Endothelial cell (in vitro differentiated cells): ENCODE results near the gene BICDL2. TPM values are rescaled to one million over a fixed set of nuclear protein-coding genes. Genes with fewer than 3 reads are reported as not detected.

Experiments used
- DNase-seq: peaks from one replicate; pipeline ENCODE4 v3.0.0; 2021; ENCODE audit warnings: low spot score
- H3K27ac Mint-ChIP-seq: one replicate; pipeline ENCODE4 v1.8.0; 2021; ENCODE audit warnings: mixed read lengths, inconsistent platforms; ENCODE audit not compliant: unreplicated experiment
- H3K27me3 Mint-ChIP-seq: one replicate; pipeline ENCODE4 v1.8.0; 2021; ENCODE audit warnings: mild to moderate bottlenecking, moderate library complexity, mixed read lengths, inconsistent platforms; ENCODE audit not compliant: unreplicated experiment
- H3K36me3 Mint-ChIP-seq: one replicate; pipeline ENCODE4 v1.8.0; 2021; ENCODE audit warnings: mild to moderate bottlenecking, low read depth, mixed read lengths, inconsistent platforms; ENCODE audit not compliant: unreplicated experiment
- H3K4me1 Mint-ChIP-seq: one replicate; pipeline ENCODE4 v1.8.0; 2021; ENCODE audit warnings: mild to moderate bottlenecking, mixed read lengths, inconsistent platforms; ENCODE audit not compliant: unreplicated experiment
- H3K4me3 Mint-ChIP-seq: one replicate; pipeline ENCODE4 v1.8.0; 2021; ENCODE audit warnings: mild to moderate bottlenecking, mixed read lengths, inconsistent platforms; ENCODE audit not compliant: unreplicated experiment
- H3K9me3 Mint-ChIP-seq: one replicate; pipeline ENCODE4 v1.8.0; 2021; ENCODE audit warnings: mixed read lengths, inconsistent platforms; ENCODE audit not compliant: unreplicated experiment
- total RNA-seq: library from RNA; stranded (reverse); fragmentation: NEBNext Ultra II Directional; extraction: Animal tissue kit (Norgen Biotek cat#: 25700); gene quantifications from one replicate; pipeline ENCODE4 v1.2.1, GENCODE V29; 2021; ENCODE audit not compliant: unreplicated experiment
- TF ChIP-seq, protein P1 (sequence below): fragments of 200-600 bp; sonication (generic); IDR thresholded peaks from one replicate; pipeline ENCODE4 v1.5.0; 2021; ENCODE audit warnings: antibody characterized with exemption; ENCODE audit not compliant: unreplicated experiment

The BICDL2 gene
- total RNA-seq, 1 donor from 2014 or later, result 0.13 TPM

DNA sequence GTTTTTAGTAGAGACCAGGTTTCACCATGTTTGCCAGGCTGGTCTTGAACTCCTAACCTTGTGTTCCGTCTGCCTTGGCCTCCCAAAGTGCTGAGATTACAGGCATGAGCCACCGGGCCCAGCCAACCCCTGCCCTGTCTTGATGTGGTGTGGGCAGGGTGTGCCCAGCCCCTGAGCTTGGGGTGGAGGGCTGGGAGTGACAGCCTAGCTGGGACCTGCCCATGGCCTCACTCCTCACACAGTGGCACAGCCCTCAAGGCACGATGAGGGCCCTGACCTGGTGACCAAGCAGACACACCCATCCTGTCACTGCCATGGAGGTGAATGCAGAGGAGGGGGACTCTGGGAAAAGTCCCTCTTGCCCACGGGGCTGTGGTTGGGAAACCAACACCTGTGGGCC lies 31.7 kb upstream of the BICDL2 start:
- Mint-ChIP-seq H3K27ac (no peak overlapping the region), H3K4me1 (peaks cover 4% of the 10 kb centered on the region), H3K9me3 (no peaks in the 10 kb centered on the region), H3K27me3 (peaks cover 6% of the 10 kb centered on the region), H3K36me3 (peaks cover 9% of the 10 kb centered on the region), H3K4me3 (no peak overlapping the region)
- DNase-seq, result no peak
- TF ChIP-seq, protein P1, sequence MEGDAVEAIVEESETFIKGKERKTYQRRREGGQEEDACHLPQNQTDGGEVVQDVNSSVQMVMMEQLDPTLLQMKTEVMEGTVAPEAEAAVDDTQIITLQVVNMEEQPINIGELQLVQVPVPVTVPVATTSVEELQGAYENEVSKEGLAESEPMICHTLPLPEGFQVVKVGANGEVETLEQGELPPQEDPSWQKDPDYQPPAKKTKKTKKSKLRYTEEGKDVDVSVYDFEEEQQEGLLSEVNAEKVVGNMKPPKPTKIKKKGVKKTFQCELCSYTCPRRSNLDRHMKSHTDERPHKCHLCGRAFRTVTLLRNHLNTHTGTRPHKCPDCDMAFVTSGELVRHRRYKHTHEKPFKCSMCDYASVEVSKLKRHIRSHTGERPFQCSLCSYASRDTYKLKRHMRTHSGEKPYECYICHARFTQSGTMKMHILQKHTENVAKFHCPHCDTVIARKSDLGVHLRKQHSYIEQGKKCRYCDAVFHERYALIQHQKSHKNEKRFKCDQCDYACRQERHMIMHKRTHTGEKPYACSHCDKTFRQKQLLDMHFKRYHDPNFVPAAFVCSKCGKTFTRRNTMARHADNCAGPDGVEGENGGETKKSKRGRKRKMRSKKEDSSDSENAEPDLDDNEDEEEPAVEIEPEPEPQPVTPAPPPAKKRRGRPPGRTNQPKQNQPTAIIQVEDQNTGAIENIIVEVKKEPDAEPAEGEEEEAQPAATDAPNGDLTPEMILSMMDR, result no peak

DNA sequence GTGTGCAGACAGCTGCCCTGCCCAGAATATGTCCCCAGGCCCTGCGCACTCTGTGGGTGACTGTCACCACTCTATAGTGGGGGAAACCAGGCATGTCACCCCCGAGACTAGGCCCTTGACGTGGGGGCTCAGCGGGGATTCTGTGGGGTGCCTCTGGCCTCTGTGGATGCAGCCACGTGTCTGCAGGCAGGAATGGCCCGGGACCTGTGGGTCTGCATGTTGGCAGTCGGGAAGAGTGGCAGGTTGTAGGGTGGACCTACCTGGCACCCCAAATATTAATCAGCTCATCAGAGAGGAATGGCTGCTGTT lies 29.6 kb upstream of the BICDL2 start:
- H3K4me1 Mint-ChIP-seq, result no peaks in the 10 kb centered on the region
- H3K36me3 Mint-ChIP-seq, result peaks cover 9% of the 10 kb centered on the region
- no peak overlapping the region for H3K27ac Mint-ChIP-seq
- no peak overlapping the region for H3K4me3 Mint-ChIP-seq
- TF ChIP-seq, protein P1, result no peak
- peaks cover 4% of the 10 kb centered on the region for H3K27me3 Mint-ChIP-seq
- DNase-seq, result no peak
- no peaks in the 10 kb centered on the region for H3K9me3 Mint-ChIP-seq

DNA sequence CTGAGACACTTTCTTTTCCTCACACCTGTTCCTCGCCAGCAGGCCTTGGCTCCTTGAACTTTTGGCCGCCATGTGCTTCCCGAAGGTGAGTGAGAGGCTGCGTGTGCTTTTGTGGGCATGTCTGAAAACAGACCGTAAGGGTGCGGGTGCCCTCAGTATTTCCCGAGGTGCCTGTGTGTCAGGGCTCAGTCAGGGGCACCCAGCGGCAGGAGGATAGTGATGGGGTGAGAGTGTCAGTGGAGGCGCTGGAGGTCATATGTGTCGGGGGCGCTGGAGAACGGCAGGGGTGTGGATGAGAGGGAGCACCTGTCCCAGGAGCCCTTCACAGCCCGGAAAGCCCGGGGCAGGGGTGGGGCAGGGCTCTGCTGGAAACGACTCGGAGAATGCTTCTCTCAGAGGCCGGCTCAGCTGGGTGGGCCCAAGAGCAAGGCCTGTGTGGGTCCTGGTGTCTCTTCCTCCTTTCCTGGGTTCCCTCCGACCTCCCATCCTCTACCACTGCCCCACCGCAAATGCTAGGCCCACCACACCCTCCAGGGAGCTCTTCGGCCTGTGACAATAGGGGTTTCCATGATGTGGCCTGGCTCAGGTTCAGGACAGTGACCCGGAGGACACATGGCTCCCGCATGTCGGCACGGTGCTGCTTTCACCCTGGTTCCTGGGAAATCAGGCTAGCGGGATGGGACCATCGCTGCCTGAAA lies 29.1 kb upstream of the BICDL2 start:
- peaks cover 9% of the 10 kb centered on the region for H3K36me3 Mint-ChIP-seq
- TF ChIP-seq, protein P1, result no peak
- no peaks in the 10 kb centered on the region for H3K9me3 Mint-ChIP-seq
- no peak overlapping the region for H3K4me3 Mint-ChIP-seq
- H3K4me1 Mint-ChIP-seq, result no peaks in the 10 kb centered on the region
- DNase-seq, result no peak
- H3K27ac Mint-ChIP-seq, result no peak overlapping the region
- peaks cover 4% of the 10 kb centered on the region for H3K27me3 Mint-ChIP-seq

GRCh38 chr16:3065069-3065741 lies 28.5 kb upstream of the BICDL2 start, which contains the start of gene IL32:
Gene IL32, plus strand, starts transcription at chr16:3065640. Its CDS starts 172 bp downstream, at chr16:3065812.
- Mint-ChIP-seq H3K4me1 (peaks cover 3% of the 10 kb centered on the region), H3K9me3 (no peaks in the 10 kb centered on the region), H3K4me3 (no peak within 1 kb of the TSS), H3K27me3 (peaks cover 7% of the 10 kb centered on the region), H3K27ac (peak within 1 kb of the TSS; percentile 30), H3K36me3 (peaks cover 8% of the 10 kb centered on the region)
- DNase-seq, result no peak
- TF ChIP-seq, protein P1, result no peak
